ENCODE measurements around the gene CCDC63. TPM values are rescaled to one million over a fixed set of nuclear protein-coding genes. Genes with fewer than 3 reads are reported as not detected.
A peak's percentile ranks its signal among the peaks of the same experiment; 100 is the strongest.
"Not testable (repeated sequence)": the region's sequence is repeated elsewhere in the genome, so short reads cannot be mapped to it uniquely, and the experiment has no call there.

The CCDC63 gene
- polyA plus RNA-seq, 4 donors: 0.08 TPM; not detected in 3

- no peak for DNase-seq (ENCODE audit: low read depth in 4 of 4, low spot score in 3 of 4)
These were observed 2.7 kb upstream of the CCDC63 start for GRCh38 chr12:110844131-110844530.

GRCh38 chr12:110844551-110845338 is 2.0 kb upstream of the CCDC63 start:
- DNase-seq (ENCODE audit: low read depth in 4 of 4, low spot score in 3 of 4): no peak

GRCh38 chr12:110845339-110845682 is 1.5 kb upstream of the CCDC63 start:
- no peak for DNase-seq (ENCODE audit: low read depth in 4 of 4, low spot score in 3 of 4)

GRCh38 chr12:110848314-110848923 is 1.6 kb downstream of the CCDC63 start:
- DNase-seq (ENCODE audit: low read depth in 4 of 4, low spot score in 3 of 4): no peak

- DNase-seq (ENCODE audit: low read depth in 4 of 4, low spot score in 3 of 4): no peak
These were observed 2.4 kb downstream of the CCDC63 start for GRCh38 chr12:110849221-110849620.

GRCh38 chr12:110849748-110850403 is 3.1 kb downstream of the CCDC63 start:
- DNase-seq (ENCODE audit: low read depth in 4 of 4, low spot score in 3 of 4): no peak

- DNase-seq (ENCODE audit: low read depth in 4 of 4, low spot score in 3 of 4): no peak
These were observed 4.0 kb downstream of the CCDC63 start for GRCh38 chr12:110850762-110851161.

GRCh38 chr12:110853836-110854235 is 7.0 kb downstream of the CCDC63 start:
- DNase-seq (ENCODE audit: low read depth in 4 of 4, low spot score in 3 of 4): peak; percentile 34 to 74 (median 61)

- DNase-seq (ENCODE audit: low read depth in 4 of 4, low spot score in 3 of 4): no peak
These were observed 9.8 kb downstream of the CCDC63 start for GRCh38 chr12:110856542-110856941.

GRCh38 chr12:110857528-110857927 is 10.7 kb downstream of the CCDC63 start:
- DNase-seq (ENCODE audit: low read depth in 4 of 4, low spot score in 3 of 4): no peak

- DNase-seq (ENCODE audit: low read depth in 4 of 4, low spot score in 3 of 4): not testable (repeated sequence)
These were observed 11.2 kb downstream of the CCDC63 start for GRCh38 chr12:110857954-110858353.

GRCh38 chr12:110858848-110859247 is 12.1 kb downstream of the CCDC63 start:
- no peak for DNase-seq (ENCODE audit: low read depth in 4 of 4, low spot score in 3 of 4)

GRCh38 chr12:110860833-110861296 is 14.1 kb downstream of the CCDC63 start:
- DNase-seq (ENCODE audit: low read depth in 4 of 4, low spot score in 3 of 4): peak in 2 of 4 donors; percentile 3 to 7

- DNase-seq (ENCODE audit: low read depth in 4 of 4, low spot score in 3 of 4): no peak
These were observed 14.9 kb downstream of the CCDC63 start for GRCh38 chr12:110861729-110862128.

GRCh38 chr12:110862329-110862728 is 15.5 kb downstream of the CCDC63 start:
- no peak for DNase-seq (ENCODE audit: low read depth in 4 of 4, low spot score in 3 of 4)

- no peak for DNase-seq (ENCODE audit: low read depth in 4 of 4, low spot score in 3 of 4)
These were observed 16.4 kb downstream of the CCDC63 start for GRCh38 chr12:110863161-110863560.

- DNase-seq (ENCODE audit: low read depth in 4 of 4, low spot score in 3 of 4): no peak
These were observed 18.7 kb downstream of the CCDC63 start for GRCh38 chr12:110865521-110865920.

GRCh38 chr12:110869026-110869425 is 22.2 kb downstream of the CCDC63 start:
- DNase-seq (ENCODE audit: low read depth in 4 of 4, low spot score in 3 of 4): no peak

GRCh38 chr12:110869803-110870202 is 23.0 kb downstream of the CCDC63 start:
- no peak for DNase-seq (ENCODE audit: low read depth in 4 of 4, low spot score in 3 of 4)

- DNase-seq (ENCODE audit: low read depth in 4 of 4, low spot score in 3 of 4): no peak
These were observed 25.3 kb downstream of the CCDC63 start for GRCh38 chr12:110872100-110872499.

- DNase-seq (ENCODE audit: low read depth in 4 of 4, low spot score in 3 of 4): no peak
These were observed 27.6 kb downstream of the CCDC63 start for GRCh38 chr12:110874351-110874750.

- no peak for DNase-seq (ENCODE audit: low read depth in 4 of 4, low spot score in 3 of 4)
These were observed 28.0 kb downstream of the CCDC63 start for GRCh38 chr12:110874781-110875180.

Measured in right renal pelvis (tissue), 4 donors.